ENCODE data around the gene BRCA2.
A peak's percentile ranks its signal among the peaks of the same experiment; 100 is the strongest.

Gene BRCA2

DNA sequence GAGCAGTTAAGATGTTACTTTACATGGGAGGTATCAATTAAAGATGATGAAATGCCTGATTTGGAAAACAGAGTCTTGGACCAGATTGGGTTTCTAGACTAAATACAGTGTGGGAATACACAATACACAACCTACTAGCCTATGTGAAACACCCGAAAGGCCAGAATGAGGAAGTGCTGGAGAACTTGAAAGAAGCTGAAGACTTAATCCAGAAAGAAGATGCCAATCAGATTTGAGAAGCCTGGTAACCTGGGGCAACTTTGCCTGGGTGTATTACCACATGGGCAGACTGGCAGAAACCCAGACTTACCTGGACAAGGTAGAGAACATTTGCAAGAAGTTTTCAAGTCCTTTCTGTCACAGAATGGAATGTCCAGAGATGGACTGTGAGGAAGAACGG, 69.4 kb downstream of the BRCA2 start:
- DNase-seq (ENCODE audit: low read depth) = no peak

DNA sequence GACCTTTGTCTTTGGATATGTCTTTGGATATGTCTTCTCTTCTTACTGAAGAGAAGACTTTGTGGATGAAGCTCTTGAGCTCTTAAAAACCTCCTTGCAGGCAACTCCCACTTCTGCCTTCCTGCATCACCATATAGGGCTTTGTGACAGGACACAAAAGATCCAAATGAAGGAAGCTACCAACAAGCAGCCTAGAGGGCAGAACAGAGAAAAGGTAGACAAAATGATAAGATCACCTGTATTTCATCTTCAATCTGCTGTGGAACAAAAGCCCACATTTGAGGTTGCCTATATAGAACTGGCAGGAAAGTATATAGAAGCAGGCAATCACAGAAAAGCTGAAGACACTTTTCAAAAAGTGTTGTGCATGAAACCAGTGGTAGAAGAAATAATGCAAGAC, 70.1 kb downstream of the BRCA2 start:
- DNase-seq (ENCODE audit: low read depth) = no peak

DNA sequence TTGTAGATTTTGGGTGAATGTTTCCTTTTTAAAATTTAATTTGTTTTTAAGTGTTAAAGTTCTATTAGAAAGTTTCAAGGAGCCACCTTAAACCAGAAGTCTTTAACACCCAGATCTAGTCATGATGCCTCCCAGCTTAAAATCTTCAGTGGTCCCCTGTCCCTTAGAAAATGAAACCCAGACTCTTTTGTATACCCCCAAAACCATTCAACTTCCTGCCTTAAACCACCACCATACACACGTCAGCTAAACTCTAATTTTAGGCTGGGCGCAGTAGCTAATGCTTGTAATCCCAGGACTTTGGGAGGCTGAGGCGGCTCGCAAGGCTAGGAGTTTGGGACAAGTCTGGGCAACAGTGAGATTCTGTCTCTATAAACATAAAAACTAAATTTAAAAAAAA, 74.7 kb downstream of the BRCA2 start:
- no peak for DNase-seq (ENCODE audit: low read depth)

DNA sequence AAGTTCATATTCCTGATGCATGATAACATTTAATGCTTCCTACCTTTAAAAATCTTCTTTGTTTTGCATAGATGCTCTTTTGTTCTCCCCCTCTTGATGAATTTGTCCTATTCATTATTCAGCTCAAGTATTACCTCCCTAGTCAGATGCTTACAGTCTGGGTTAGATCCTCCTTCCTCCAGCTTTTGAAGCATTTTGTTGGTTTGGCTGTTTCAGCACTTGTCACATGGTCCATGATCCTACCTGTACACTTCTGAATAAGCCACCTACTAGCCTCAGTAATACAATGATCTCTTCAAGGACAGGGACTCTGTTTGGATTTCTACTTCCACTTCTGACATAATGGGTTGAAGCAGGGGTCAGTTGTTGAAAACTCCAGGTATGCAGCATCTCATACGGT, 75.2 kb downstream of the BRCA2 start:
- no peak for DNase-seq (ENCODE audit: low read depth)

DNA sequence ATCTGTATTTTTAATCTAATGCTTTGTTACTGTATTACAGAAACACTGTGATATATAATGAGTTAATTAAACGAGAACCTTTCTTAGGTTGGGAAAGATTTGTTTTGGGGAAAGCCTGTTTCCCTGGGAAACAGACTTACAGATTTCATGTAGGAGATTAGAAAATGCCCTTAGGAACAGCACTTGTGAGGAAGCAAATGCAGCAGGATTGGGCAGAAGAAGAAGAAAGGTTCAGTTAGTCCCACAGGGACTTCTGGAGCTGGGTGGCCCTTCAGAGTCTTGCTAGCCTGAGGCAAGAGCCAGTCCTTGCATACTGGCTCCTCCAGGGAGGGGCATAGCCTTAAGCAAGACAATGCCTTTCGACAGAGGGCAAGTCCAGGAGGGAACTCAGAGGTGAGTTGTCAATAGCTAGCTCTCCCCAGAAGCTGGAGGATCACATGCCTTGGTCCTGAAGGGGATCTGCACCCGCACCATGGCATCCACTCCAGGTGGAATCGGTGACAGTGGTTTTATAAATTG, 75.9 kb downstream of the BRCA2 start:
- no peak for DNase-seq (ENCODE audit: low read depth)

DNA sequence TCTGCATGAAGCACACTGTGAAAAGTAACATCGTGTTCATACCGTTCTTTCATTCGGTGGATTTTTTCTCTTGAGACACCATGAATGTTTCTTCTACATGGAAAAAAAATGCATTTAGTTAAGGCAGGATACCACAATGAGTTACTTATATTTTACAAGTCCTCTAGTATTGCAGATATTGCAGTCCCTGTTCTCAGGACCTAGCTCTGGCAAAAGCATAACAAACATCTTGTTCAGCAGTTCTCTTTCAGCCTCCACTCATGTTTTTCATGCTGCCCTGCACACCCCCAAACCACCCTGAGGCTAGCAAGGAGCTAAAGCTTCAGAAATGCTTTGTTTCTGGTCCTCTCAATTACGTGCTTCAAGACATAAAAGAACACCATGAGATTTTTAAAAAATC, 87.8 kb downstream of the BRCA2 start:
- no peak for DNase-seq (ENCODE audit: low read depth)

DNA sequence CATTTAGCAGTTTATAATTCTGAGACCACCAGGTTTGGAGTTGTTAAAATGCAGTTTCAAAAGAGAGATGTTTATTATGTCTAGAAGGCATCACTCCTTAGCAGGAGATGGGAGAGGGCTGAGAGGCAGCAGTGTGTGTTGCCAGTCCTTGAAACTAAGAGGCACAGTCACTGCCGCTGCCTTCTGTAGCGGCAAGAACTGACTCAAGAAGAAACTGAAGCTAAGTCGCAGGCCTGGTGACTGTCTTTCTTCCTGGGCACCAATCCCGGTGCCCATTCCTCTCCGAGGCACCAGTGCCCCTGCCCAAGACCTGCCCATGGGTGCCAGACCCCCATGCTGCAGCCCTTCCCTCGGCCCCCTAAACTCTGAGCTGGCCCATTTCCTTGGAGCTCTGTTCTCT, 92.5 kb downstream of the BRCA2 start:
- DNase-seq (ENCODE audit: low read depth) = no peak

DNA sequence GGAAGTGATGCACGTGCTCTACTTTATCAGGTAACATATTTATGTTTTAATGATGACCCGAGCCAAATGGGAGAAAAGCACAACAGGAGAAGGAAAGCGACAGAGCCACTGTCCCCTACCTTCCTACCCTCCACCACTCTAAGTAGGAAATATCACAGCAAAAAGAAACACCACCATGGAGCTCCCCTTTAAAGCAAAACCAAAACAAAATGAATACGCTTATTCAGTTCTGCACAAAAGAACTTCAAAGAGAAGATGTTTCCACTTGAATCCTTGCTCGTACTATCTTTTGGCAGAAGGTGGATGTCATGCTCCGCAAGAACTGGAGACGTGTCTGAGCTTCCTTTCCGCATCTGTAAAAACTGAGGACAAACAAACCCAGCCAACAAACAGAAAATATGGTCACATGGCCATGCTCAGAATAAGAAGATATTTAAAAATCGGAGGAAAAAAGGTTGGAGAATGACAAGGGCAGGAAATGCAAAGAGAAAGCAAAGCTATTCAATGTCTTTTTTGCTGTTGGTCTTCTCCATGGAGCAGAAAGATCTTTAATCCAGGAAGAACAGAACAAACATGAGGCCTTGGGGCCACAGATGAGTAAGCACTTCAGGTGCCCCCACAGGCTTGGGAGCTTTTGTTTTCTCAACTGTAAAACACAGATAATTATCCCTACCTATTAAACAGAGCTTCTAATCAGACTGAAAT, 93.1 kb downstream of the BRCA2 start:
- DNase-seq (ENCODE audit: low read depth) = no peak

DNA sequence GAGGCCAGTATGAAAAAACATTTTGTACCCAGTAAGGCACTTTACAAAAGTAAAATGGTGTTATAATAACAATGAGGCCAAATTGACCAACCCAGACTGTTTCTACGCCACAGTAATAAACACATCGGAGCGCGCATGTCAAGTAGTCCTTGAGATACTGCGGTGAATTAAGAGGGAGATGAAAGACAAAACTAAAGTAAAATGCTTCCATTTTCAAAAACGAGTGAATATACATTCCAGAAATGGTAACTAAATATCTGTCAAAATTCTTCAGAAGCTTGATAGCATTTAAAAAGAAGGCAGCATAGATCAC, 93.6 kb downstream of the BRCA2 start:
- no peak for DNase-seq (ENCODE audit: low read depth)

DNA sequence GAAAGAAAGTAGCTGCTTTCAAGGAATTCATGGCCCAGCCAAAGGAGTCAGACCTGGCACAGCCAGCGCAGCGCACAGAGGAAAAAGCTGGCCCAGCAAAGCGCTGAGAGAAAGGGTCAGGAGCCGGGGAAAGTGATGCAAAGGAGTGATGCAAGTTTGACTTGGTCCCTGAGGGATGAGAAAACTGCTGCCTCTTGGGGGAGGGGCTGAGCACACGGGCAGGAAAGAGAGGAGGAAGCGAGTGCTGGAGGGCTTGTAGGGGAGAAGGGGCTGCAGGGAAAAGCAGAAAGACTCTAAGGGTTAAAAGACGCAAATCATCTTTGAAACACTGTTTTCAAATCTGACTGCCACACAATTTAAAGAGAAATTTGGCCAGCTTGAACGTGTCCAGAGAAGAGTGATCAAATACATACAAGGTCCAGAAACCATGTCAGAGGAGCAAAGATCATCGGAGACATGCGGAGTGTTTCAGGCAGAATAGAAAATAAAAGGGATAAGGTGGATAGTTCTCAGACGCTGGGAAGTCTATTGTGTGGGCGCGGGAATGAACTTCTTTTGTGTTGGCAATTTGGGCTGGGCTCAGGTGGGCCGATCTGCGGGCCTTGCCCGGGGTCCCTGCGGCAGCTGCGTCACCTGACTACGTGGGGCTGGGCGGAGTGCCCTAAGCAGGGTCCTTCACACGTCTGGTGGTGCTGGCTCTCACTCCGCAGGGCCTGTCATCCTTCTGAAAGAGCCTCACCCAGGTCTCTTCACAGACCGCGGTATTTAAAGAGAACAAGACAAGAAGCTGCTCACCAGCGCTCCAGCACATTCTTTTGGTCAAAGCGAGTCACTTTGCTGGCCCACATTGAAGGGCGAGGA, 94.5 kb downstream of the BRCA2 start:
- no peak for DNase-seq (ENCODE audit: low read depth)

DNA sequence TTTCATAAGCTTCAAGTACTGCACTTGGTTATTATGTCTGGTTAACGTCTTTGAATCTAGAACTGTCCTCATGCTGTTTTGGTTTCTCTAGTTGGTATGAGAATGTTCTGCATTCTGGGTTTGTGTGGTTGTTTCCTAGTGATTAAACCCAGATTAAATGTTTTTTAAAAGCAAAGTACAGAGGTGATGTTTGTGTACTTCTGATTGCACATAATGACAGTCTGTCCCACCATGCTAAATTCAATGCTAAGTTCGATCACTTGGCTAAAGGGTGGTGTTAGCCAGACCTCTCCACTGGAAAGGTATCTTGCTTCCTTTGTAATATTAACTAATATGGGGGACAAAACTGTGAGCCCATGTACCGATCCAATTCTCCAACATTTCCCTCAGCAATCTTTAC, 98.0 kb downstream of the BRCA2 start:
- no peak for DNase-seq (ENCODE audit: low read depth)

DNA sequence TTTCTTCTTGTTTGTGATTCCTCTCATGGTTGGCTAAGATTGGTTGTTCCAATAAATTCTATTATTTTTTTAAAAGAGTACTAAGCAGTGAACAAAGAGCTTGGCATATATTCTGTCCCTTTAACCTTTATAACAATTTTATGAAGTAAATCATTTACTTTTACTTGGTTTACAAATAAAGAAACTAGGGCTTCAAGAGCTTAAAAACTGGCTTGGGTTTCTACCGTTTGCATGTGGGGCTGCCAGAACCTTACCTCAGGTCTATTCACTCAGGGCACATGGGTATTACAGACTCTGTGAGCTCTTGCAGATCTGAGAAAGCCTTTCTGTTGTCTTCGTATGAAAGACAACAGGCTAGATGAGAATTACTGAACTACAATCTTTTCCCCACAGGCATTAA, 99.3 kb downstream of the BRCA2 start:
- DNase-seq (ENCODE audit: low read depth) = no peak

DNA sequence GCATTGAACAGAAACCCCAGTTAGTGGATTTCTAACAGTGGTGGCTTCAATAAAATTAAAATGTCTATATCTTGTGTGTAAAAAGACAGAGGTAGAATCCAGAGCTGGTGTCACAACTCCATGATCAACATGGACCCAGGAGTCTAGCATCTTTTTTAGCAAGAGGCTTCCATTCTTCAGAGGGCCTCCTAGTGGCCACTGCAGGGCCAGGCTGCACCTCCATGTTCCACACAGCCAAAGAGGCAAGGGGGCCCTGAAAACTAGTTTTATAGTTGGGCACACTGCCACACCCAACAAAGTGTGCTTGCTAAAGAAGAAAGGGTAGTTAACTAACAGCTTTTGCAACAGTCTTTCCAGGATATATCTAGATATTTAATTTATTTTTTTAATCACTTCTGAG, 99.7 kb downstream of the BRCA2 start:
- no peak for DNase-seq (ENCODE audit: low read depth)

DNA sequence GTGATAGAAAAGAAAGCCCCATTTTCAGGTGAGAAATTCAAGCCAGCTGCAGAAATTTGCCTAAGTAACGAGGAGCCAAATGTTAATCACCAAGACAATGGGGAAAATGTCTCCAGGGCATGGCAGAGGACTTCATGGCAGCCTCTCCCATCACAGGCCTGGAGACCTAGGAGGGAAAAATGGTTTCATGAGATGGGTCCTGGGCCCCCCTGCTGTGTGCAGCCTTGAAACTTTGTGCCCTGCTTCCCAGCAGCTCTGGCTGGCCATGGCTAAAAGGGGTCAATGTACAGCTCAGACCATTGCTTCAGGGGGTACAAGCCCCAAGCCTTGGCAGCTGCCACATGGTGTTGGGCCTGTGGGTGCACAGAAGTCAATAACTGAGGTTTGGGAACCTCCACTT, 102.7 kb downstream of the BRCA2 start:
- no peak for DNase-seq (ENCODE audit: low read depth)

DNA sequence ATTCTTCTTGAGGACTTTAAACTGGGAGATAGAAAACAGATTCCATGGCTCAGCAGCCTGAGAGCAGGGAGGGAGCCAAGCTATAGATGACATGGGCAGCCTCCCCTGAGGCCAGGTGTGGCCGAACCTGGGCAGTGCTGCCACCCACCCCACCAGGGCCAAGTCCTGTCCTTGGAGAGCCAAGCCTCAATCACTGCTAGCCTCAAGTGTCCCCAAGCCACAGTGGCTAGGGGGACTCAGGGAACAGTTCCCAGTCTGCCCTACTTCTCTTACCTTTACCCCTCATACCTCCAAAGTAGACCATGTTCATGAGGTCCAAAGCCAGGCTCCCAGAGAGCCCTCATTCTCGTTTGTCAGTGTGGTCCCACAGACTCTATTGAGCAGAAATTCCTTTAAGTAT, 104.6 kb downstream of the BRCA2 start:
- DNase-seq (ENCODE audit: low read depth) = no peak

DNA sequence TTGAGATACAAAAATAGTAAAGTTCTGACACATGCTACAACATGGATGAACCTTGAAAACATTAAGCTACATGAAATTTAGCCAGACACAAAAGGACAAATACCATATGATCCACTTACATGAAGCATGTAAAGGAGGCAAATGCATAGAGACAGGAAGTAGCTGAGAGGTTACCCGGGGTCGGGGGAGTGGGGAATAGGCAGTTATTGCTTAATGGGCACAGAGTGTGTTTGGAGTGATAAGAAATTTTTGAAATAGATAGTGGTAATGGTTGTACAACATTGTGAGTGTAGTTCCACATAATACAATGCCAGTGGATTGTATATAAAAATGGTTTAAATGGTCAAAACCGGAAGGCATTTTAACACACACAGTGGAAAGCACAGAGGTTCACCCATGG, 108.3 kb downstream of the BRCA2 start:
- DNase-seq (ENCODE audit: low read depth) = no peak

DNA sequence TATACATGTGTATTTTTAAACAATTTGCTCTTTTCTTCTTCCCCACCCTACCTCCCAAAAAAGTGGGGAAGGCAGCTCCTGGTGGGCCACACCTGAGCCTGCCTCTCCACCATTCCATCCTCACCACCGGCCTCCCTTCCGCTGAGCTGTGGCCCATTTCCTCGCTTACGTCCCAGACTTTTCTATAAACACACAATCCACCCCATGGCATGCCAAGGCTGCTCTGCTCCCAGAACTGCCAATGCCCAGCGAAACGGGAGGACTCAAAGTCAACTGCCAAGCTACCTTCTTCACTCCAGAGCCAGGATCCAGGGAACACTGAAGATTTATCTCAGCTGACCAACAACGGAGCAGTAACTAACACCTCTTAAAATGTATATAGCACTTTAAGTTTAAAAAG, 109.8 kb downstream of the BRCA2 start:
- no peak for DNase-seq (ENCODE audit: low read depth)

DNA sequence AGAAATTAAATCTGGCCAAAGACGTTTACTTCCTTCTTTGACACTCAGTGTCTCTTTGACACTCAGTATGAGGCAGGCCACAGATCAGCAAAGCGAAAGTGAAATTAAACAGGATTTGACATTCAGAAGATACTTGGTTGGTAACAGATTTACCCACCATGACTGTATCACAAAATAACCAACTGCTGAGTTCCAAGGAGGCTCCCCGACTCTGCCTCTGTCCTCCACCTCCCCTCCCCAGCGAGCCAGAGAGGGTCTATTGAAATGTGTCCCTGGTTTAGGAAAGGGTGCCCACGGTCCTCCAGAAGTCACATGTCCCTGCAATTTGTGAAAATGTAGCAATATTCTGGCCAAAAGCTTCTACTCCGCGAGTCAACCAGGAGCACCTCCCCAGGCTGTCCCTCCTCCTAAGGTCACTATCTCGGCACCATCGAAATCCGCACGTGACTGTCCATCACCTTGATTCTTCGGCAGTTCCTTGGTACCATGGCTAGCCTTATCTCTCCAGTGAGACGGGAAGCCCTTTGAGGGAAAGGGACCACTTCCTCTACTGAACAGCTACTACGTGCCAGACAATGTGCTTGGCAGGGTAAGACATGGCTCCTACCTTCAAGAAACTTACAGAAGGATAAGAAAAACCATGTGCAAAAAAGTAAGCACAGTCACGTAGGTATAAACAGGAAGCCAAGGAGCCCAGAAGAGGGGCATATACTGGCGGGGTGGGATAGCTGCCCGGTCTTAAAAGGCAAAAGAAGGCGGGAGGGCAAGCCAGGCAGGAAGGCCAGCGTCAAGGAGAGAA, 111.1 kb downstream of the BRCA2 start:
- DNase-seq (ENCODE audit: low read depth) = peak; percentile 7

DNA sequence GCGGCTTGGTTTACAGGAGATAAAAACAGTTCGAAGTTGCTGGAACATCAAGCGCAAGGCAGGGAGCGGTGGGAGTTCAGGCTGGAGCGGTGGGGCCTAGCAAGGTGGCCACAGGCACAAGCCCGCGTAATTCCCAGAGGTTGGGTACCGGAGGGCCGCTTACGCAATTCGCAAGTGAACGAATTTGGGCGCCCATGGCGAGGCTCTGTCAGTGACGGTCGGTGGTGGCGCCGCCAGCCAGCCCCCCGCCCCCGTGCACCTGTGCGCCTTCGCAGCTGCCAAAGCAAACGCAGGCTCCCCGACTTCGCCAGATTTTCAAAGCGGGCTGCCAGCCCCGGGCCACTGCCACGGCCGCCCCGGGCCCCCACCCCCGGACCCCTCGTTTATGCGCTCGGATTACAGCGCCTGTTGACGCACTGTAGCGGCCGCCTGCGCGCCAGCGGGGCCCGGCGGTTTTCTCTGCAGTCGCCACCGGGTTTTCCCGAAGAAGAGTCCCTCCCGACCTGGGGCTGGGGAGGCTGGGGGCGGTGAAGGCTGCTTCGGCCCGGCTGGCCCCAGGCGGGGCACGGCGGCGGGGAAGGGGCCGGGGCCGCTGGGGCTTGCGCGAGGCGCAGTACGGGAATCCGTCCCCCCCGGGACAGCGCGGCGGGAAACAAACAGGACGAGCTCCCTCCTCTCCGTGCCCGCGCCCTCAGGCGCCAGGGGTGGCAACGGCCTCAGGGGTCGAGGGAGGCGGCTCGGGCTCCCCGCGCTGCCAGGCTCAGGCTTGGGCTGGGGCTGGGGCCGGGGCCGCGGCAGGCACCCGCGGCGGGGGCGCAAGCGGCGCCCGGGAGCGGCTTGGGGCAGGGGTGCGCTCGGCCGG, 111.9 kb downstream of the BRCA2 start:
- peak; percentile 44 for DNase-seq (ENCODE audit: low read depth)

DNA sequence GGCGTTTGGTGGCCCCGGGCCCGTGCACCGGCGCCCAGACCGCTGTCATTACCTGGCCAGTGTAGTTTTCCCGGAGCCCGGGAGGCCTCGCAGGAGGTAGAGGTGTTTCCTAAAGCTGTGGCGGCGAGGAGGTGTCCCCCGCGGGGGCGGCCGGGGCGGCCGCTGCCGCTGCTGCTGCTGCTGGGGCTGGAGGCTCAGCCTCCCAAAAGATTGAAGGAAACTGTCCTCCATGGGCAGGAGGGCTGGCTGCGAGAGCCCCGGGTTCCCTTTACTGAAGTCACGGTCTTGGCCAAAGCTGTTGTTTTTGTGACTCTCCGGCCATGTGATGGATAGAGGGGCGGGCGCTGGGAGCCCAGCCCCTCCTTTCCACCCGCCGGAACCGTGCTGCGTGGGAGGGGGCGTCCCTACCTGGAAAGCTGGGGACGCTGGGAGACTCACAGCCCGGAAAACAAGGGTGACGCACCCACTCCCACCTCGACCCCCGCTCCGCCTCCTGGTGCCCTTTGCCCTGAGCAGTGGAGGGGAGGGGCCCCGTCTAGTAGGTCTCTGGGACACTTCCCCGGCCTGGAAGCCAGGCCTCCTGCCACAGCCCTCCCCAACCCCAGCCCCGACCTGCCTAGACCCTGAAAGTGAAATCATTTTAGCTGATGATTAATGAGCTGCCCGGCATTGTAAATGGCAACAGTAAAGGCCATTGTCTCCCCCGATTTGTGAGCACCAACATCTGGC, 112.7 kb downstream of the BRCA2 start, which contains the start of gene N4BP2L1:
Gene N4BP2L1 (minus strand): TSS at position 279 of the 729 bp plus-strand sequence. CDS start 48 bp downstream, at position 231.
- peak; percentile 81 for DNase-seq (ENCODE audit: low read depth)

Data from stimulated activated CD8-positive, alpha-beta memory T cell treated with anti-CD3 and anti-CD28 coated beads, Interleukin-4, amount 100 ng/mL, for 24 hours (primary cell).